MM.1S (cell line): Measurements from ENCODE around the gene ZNF280C.

Source experiments
- EZH2 ChIP-seq: fragments of 300-600 bp; sonication (generic); optimal IDR thresholded peaks from 2 replicates; pipeline ENCODE3; 2017; ENCODE audit warnings: low read depth, mild to moderate bottlenecking, antibody characterized with exemption, low read length, mixed read lengths
- TF ChIP-seq, protein P1 (sequence below): fragments of 300-600 bp; sonication (generic); IDR thresholded peaks from 2 replicates; pipeline ENCODE4 v1.5.1; 2016; ENCODE audit warnings: antibody characterized with exemption, low read length, mixed read lengths

DNA sequence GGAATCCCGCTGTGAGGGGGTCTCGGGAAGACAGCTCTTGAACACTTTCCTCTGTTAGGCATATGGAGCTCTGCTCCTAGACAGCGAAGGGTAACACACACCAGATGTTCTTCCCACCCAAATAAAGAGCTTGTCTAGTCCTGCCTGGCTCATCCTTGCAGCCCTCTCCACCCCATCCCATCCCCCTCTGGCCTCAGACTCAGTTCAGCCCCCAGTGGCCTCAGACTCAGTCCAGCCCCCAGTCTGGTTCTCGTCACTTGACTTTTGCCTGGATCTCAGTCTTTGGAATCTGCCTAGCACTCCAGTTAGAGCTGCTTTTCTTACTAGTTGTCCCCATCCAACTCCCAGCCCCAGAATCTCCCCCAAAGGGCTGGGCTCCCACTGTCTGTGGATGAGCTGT, 82.0 kb downstream of the ZNF280C start:
- TF ChIP-seq, protein P1, sequence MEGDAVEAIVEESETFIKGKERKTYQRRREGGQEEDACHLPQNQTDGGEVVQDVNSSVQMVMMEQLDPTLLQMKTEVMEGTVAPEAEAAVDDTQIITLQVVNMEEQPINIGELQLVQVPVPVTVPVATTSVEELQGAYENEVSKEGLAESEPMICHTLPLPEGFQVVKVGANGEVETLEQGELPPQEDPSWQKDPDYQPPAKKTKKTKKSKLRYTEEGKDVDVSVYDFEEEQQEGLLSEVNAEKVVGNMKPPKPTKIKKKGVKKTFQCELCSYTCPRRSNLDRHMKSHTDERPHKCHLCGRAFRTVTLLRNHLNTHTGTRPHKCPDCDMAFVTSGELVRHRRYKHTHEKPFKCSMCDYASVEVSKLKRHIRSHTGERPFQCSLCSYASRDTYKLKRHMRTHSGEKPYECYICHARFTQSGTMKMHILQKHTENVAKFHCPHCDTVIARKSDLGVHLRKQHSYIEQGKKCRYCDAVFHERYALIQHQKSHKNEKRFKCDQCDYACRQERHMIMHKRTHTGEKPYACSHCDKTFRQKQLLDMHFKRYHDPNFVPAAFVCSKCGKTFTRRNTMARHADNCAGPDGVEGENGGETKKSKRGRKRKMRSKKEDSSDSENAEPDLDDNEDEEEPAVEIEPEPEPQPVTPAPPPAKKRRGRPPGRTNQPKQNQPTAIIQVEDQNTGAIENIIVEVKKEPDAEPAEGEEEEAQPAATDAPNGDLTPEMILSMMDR, result no peak
- no peak for TF ChIP-seq EZH2
